H1 (cell line): ENCODE results near the gene ADSS1. TPM values are rescaled to one million over a fixed set of nuclear protein-coding genes. Genes with fewer than 3 reads are reported as not detected.

Experiments used
- CTCF ChIA-PET: fragments of 300-600 bp; sonication (Branson Sonifier 250); formaldehyde crosslinking; loops from one replicate; lab custom pipeline; 2021; ENCODE audit not compliant: partially characterized antibody; lab: Charles Lee
- POLR2A ChIA-PET: fragments of 300-600 bp; sonication (Branson Sonifier 250); formaldehyde crosslinking; loops from one replicate; lab custom pipeline; 2021; ENCODE audit warnings: inconsistent platforms; ENCODE audit not compliant: partially characterized antibody; lab: Charles Lee
- DNase-seq, 2 experiments: peaks; one replicate each; pipeline versions ENCODE4 v3.0.0 to v3.0.0-alpha.2; 2010 to 2022; ENCODE audit warnings: low spot score in 2 of 2, low read depth in 1 of 2, mixed read lengths in 1 of 2
- FAIRE-seq: peaks from 2 replicates; lab custom pipeline; 2011; peaks lifted over from hg19 to GRCh38; lab: Jason Lieb, UNC
- H2AFZ ChIP-seq: 2 replicates; pipeline ENCODE4 v1.8.1; 2012; ENCODE audit warnings: low read length, inconsistent platforms
- H2AK5ac ChIP-seq: 2 replicates; pipeline ENCODE4 v1.6.1; 2013; ENCODE audit warnings: low read depth, low read length
- H2BK120ac ChIP-seq: replicated peaks from 2 replicates; pipeline ENCODE3; 2013; ENCODE audit warnings: low read depth, low read length, inconsistent platforms
- H2BK12ac ChIP-seq: 2 replicates; pipeline ENCODE4 v1.6.1; 2013; ENCODE audit warnings: low read depth, low read length
- H2BK15ac ChIP-seq: 2 replicates; pipeline ENCODE4 v1.6.1; 2013; ENCODE audit warnings: low read length
- H2BK20ac ChIP-seq: 2 replicates; pipeline ENCODE4 v1.6.1; 2013; ENCODE audit warnings: low read length
- H2BK5ac ChIP-seq: 2 replicates; pipeline ENCODE4 v1.6.1; 2013; ENCODE audit warnings: low read depth, low read length
- H3K14ac ChIP-seq: 2 replicates; pipeline ENCODE4 v1.6.1; 2013; ENCODE audit warnings: inconsistent platforms; ENCODE audit not compliant: insufficient read length
- H3K18ac ChIP-seq: 2 replicates; pipeline ENCODE4 v1.6.1; 2013; ENCODE audit warnings: low read length; ENCODE audit errors: extremely low read depth
- H3K23ac ChIP-seq: 2 replicates; pipeline ENCODE4 v1.6.1; 2013; ENCODE audit warnings: inconsistent platforms; ENCODE audit not compliant: insufficient read length
- H3K23me2 ChIP-seq: 2 replicates; pipeline ENCODE4 v1.6.1; 2013; ENCODE audit warnings: low read depth, low read length
- H3K27ac ChIP-seq: 2 replicates; pipeline ENCODE4 v1.6.1; 2011; ENCODE audit warnings: low read depth, low read length, inconsistent platforms
- H3K27me3 ChIP-seq, 4 experiments: replicated peaks in 1 of 4; 1 replicate in 1 of 4; 2 replicates in 3 of 4; pipeline versions ENCODE4 v1.6.1 to v1.8.1; 2011 to 2013; ENCODE audit warnings: low read length in 3 of 4, mild to moderate bottlenecking in 3 of 4, inconsistent platforms in 2 of 4, mixed read lengths in 2 of 4, moderate library complexity in 1 of 4; ENCODE audit not compliant: control insufficient read depth in 3 of 4, insufficient read depth in 3 of 4; ENCODE audit errors: extremely low read depth in 1 of 4
- H3K36me3 ChIP-seq, 4 experiments: 2 replicates each; pipeline versions ENCODE4 v1.6.1 to v1.8.1; 2011 to 2013; ENCODE audit warnings: mild to moderate bottlenecking in 4 of 4, low read length in 3 of 4, moderate library complexity in 2 of 4, control low read depth in 1 of 4, inconsistent platforms in 1 of 4; ENCODE audit not compliant: insufficient read depth in 4 of 4, control insufficient read depth in 2 of 4
- H3K4ac ChIP-seq: replicated peaks from 2 replicates; pipeline ENCODE3; 2013; ENCODE audit warnings: low read length, low read depth, mixed read lengths, inconsistent platforms; ENCODE audit not compliant: insufficient read length
- H3K4me1 ChIP-seq, 4 experiments: replicated peaks in 1 of 4; 1 replicate in 1 of 4; 2 replicates in 3 of 4; pipeline versions ENCODE4 v1.6.1 to v1.8.1; 2011 to 2013; ENCODE audit warnings: low read length in 3 of 4, inconsistent platforms in 2 of 4, mixed read lengths in 1 of 4; ENCODE audit not compliant: insufficient read depth in 4 of 4, control insufficient read depth in 3 of 4
- H3K4me2 ChIP-seq, 2 experiments: 2 replicates each; pipeline versions ENCODE4 v1.6.1 to v1.8.1; 2011 to 2013; ENCODE audit warnings: low read depth in 2 of 2, low read length in 2 of 2, control low read depth in 1 of 2, inconsistent platforms in 1 of 2, mild to moderate bottlenecking in 1 of 2; ENCODE audit not compliant: insufficient read depth in 1 of 2
- H3K4me3 ChIP-seq, 4 experiments: fragments of 200-600, 300-600 bp in 1 of 4; sonication (generic), shearing (Covaris generic), sonication (Bioruptor Twin) in 1 of 4; 2 replicates each; pipeline versions ENCODE4 v1.5.1 to v1.8.1; 2011 to 2016; ENCODE audit warnings: low read length in 4 of 4, low read depth in 3 of 4, control low read depth in 2 of 4, inconsistent platforms in 2 of 4, mild to moderate bottlenecking in 2 of 4, mixed read lengths in 1 of 4, moderate library complexity in 1 of 4; ENCODE audit not compliant: insufficient read depth in 2 of 4; ENCODE audit errors: extremely low read depth in 1 of 4
- H3K56ac ChIP-seq: replicated peaks from 2 replicates; pipeline ENCODE3; 2013; ENCODE audit warnings: low read depth, mild to moderate bottlenecking, mixed read lengths, low read length, inconsistent platforms; ENCODE audit not compliant: insufficient read length
- H3K79me1 ChIP-seq: 2 replicates; pipeline ENCODE4 v1.6.1; 2013; ENCODE audit warnings: low read depth, low read length, control low read depth
- H3K79me2 ChIP-seq, 2 experiments: 2 replicates each; pipeline versions ENCODE4 v1.6.1 to v1.8.1; 2012 to 2013; ENCODE audit warnings: low read length in 2 of 2, mild to moderate bottlenecking in 2 of 2, inconsistent platforms in 1 of 2; ENCODE audit not compliant: insufficient read depth in 2 of 2, control insufficient read depth in 1 of 2
- H3K9ac ChIP-seq, 4 experiments: replicated peaks in 1 of 4; 1 replicate in 1 of 4; 2 replicates in 3 of 4; pipeline versions ENCODE4 v1.6.1 to v1.8.1; 2011 to 2013; ENCODE audit warnings: low read depth in 3 of 4, low read length in 3 of 4, control low read depth in 2 of 4, mild to moderate bottlenecking in 2 of 4, moderate library complexity in 2 of 4, inconsistent platforms in 1 of 4; ENCODE audit errors: extremely low read depth in 1 of 4
- H3K9me3 ChIP-seq, 2 experiments: 2 replicates each; pipeline versions ENCODE4 v1.6.1 to v1.8.1; 2012 to 2013; ENCODE audit warnings: mild to moderate bottlenecking in 2 of 2, moderate library complexity in 2 of 2, control low read depth in 1 of 2, inconsistent platforms in 1 of 2, low read depth in 1 of 2, low read length in 1 of 2, mixed read lengths in 1 of 2; ENCODE audit not compliant: insufficient read depth in 2 of 2
- H4K20me1 ChIP-seq, 2 experiments: replicated peaks in 1 of 2; 2 replicates each; pipeline versions ENCODE3 to v1.8.1; 2011 to 2013; ENCODE audit warnings: inconsistent platforms in 2 of 2, low read length in 2 of 2, mild to moderate bottlenecking in 1 of 2; ENCODE audit not compliant: insufficient read depth in 2 of 2, control insufficient read depth in 1 of 2
- H4K5ac ChIP-seq: 2 replicates; pipeline ENCODE4 v1.6.1; 2013; ENCODE audit warnings: low read length, low read depth, mixed read lengths, inconsistent platforms; ENCODE audit not compliant: insufficient read length
- H4K8ac ChIP-seq: 2 replicates; pipeline ENCODE4 v1.8.0; 2013; ENCODE audit warnings: mild to moderate bottlenecking, moderate library complexity, low read length, inconsistent platforms; ENCODE audit not compliant: insufficient read depth; ENCODE audit errors: extremely low read depth
- H4K91ac ChIP-seq: replicated peaks from 2 replicates; pipeline ENCODE3; 2013; ENCODE audit warnings: low read length, mixed read lengths, inconsistent platforms; ENCODE audit not compliant: insufficient read length
- BRCA1 ChIP-seq: IDR thresholded peaks from 2 replicates; pipeline ENCODE4 v1.6.1; 2012; ENCODE audit warnings: low read depth, low read length, improper control_type of control experiment
- FOSL1 ChIP-seq: IDR thresholded peaks from 2 replicates; pipeline ENCODE4 v1.6.1; 2011; ENCODE audit warnings: mild to moderate bottlenecking, low read depth, low read length, moderate library complexity; ENCODE audit not compliant: insufficient read depth
- GABPA ChIP-seq: IDR thresholded peaks from 2 replicates; pipeline ENCODE4 v1.6.1; 2011; ENCODE audit warnings: mild to moderate bottlenecking, low read length, moderate library complexity, borderline replicate concordance; ENCODE audit not compliant: insufficient read depth
- JUN ChIP-seq: IDR thresholded peaks from 2 replicates; pipeline ENCODE4 v1.6.1; 2011; ENCODE audit warnings: low read depth, mild to moderate bottlenecking, improper control_type of control experiment, low read length
- POLR2A ChIP-seq, 2 experiments: IDR thresholded peaks; 1 replicate in 1 of 2; 2 replicates in 1 of 2; pipeline ENCODE4 v1.6.1; 2011; ENCODE audit warnings: low read depth in 2 of 2, low read length in 2 of 2, mild to moderate bottlenecking in 2 of 2; ENCODE audit errors: control extremely low read depth in 1 of 2
- RFX5 ChIP-seq: IDR thresholded peaks from 2 replicates; pipeline ENCODE4 v1.6.1; 2011; ENCODE audit warnings: low read depth, low read length, improper control_type of control experiment, borderline replicate concordance
- SP1 ChIP-seq: IDR thresholded peaks from 2 replicates; pipeline ENCODE4 v1.6.1; 2011; ENCODE audit warnings: low read depth, low read length
- SP2 ChIP-seq: IDR thresholded peaks from 2 replicates; pipeline ENCODE4 v1.6.1; 2012; ENCODE audit warnings: mild to moderate bottlenecking, low read length, inconsistent platforms
- WGBS, 2 experiments: shearing (Covaris generic) in 1 of 2; methylation state at CpG; one replicate each; pipeline versions ENCODE4 v1.1.6 to v1.1.7; 2013 to 2015; ENCODE audit warnings: low lambda C conversion rate in 2 of 2, mixed read lengths in 2 of 2, inconsistent platforms in 1 of 2, low coverage in 1 of 2, missing lambda C conversion rate in 1 of 2; ENCODE audit not compliant: insufficient replicate concordance in 2 of 2, insufficient coverage in 1 of 2, insufficient read length in 1 of 2; ENCODE audit errors: extremely low coverage in 1 of 2, missing lambda C conversion rate in 1 of 2; 5-methylcytosine and 5-hydroxymethylcytosine counted together
- polyA plus RNA-seq, 7 experiments: library from polyadenylated mRNA; depleted of rRNA in 3 of 7; stranded (reverse) in 5 of 7; unstranded in 2 of 7; fragments of >200 nt in 5 of 7; fragments of 200-250 nt in 2 of 7; gene quantifications; 1 replicate in 5 of 7; 2 replicates in 1 of 7; 4 replicates in 1 of 7; pipeline versions ENCODE4 v1.2.1 to v1.2.3, GENCODE V29; 2011 to 2013; ENCODE audit warnings: missing spikeins in 2 of 7, mixed read lengths in 2 of 7
- total RNA-seq: library from RNA; stranded (reverse); fragmentation: NEBNext Ultra II Directional; extraction: Animal tissue kit (Norgen Biotek cat#: 25700); gene quantifications from 2 replicates; pipeline ENCODE4 v1.2.1, GENCODE V29; 2021
- TF ChIP-seq, protein P1 (sequence below): IDR thresholded peaks from 2 replicates; pipeline ENCODE4 v1.6.1; 2011; ENCODE audit warnings: low read depth, mild to moderate bottlenecking, low read length; ENCODE audit not compliant: insufficient read depth

Gene ADSS1
- total and polyA plus RNA-seq, 2 of the 8 experiments (the other 6 are each of a cell fraction or from before 2014, with no cell fraction given), result 7.1 to 7.9 TPM

DNA sequence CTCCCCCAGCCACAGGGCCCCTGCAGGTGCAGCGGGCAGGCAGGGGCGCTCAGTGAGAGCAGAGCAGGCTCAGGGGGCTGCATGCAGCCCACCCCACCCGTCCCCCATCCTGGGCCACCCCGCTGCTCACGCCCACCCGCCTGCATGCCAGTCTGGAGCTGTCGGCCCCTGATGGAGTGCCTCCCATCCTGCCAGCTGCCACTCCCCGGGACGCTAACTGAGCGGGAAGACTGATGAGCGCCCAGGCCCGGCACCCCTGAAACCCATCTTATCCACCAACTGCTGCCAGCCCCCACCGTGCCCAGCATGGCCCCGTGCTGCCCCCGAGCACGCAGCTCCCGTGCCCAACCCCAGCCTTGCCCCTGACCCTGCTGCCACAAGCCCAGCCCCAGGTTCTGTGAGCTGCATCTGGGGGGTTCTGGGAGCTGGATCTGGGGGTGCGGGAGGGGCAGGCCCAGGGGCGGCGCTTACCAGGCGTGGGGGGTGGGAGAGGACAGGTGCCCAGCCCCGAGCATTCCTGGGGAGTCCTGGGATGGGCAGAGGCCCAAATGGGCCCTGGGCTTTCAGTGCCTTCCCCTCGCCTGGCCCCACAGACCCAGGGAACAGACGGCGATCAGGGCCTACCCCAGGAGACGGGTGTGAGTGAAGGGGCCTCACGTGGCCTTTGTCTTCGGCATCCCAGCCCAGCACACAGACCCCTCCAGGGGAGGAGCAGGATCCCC lies 58.2 kb downstream of the ADSS1 start:
- WGBS, 2 experiments, result 91% methylated on average over 18 of the region's 28 CpGs; no CpG with 5 or more reads in 1 of the 2 experiments
- H4K5ac ChIP-seq, result no peak overlapping the region
- H3K27ac ChIP-seq, result no peak overlapping the region
- no peak overlapping the region for H2BK20ac ChIP-seq
- H3K4ac ChIP-seq, result no peak overlapping the region
- no peak overlapping the region for H2AFZ ChIP-seq
- DNase-seq, result no peak
- H3K27me3 ChIP-seq, result no peaks in the 10 kb centered on the region
- H4K20me1 ChIP-seq, result peaks cover 12 to 13% of the 10 kb centered on the region in 2 experiments
- POLR2A ChIA-PET, result interaction anchor here (1.6 kb wide), 1 partner anchor 12 kb away, joined by 3 read pairs; no protein-coding TSS in a partner anchor
- no peaks in the 10 kb centered on the region for H3K9me3 ChIP-seq
- H3K79me2 ChIP-seq, result no peaks in the 10 kb centered on the region
- no peak overlapping the region for H3K23ac ChIP-seq
- CTCF ChIA-PET, result interaction anchor here (1.0 to 4.9 kb wide), 4 partner anchors 8 to 113 kb away, joined by 4 to 35 read pairs (median 18); no protein-coding TSS in a partner anchor
- H3K4me2 ChIP-seq, result no peak overlapping the region
- H3K18ac ChIP-seq, result no peak overlapping the region
- no peak overlapping the region for H3K56ac ChIP-seq
- no peaks in the 10 kb centered on the region for H3K36me3 ChIP-seq
- H2BK5ac ChIP-seq, result no peak overlapping the region
- H3K4me1 ChIP-seq, result no peaks in the 10 kb centered on the region
- no peaks in the 10 kb centered on the region; the same call in 1 of the 2 replicates for H3K79me1 ChIP-seq
- no peak for TF ChIP-seq BRCA1
- no peak for TF ChIP-seq SP1
- TF ChIP-seq RFX5, result no peak
- no peak for TF ChIP-seq SP2
- TF ChIP-seq GABPA, result no peak
- TF ChIP-seq POLR2A (IDR thresholded peaks at IDR 0.05; ENCODE audit: control extremely low read depth in 1 of 2, low read depth in 2 of 2, low read length in 2 of 2), result no peak
- TF ChIP-seq, protein P1, sequence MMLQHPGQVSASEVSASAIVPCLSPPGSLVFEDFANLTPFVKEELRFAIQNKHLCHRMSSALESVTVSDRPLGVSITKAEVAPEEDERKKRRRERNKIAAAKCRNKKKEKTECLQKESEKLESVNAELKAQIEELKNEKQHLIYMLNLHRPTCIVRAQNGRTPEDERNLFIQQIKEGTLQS, result no peak
- no peak for TF ChIP-seq JUN
- TF ChIP-seq FOSL1, result no peak
- H2BK120ac ChIP-seq, result no peak overlapping the region
- H3K4me3 ChIP-seq, result no peak overlapping the region
- H4K8ac ChIP-seq, result 0 out of 2 replicates have a peak overlapping the region, but pooled peaks have one; percentile 35
- no peak overlapping the region for H3K9ac ChIP-seq
- H2BK15ac ChIP-seq, result no peak overlapping the region
- no peak overlapping the region for H4K91ac ChIP-seq
- H2BK12ac ChIP-seq, result no peak overlapping the region
- no peak overlapping the region for H2AK5ac ChIP-seq
- no peak overlapping the region for H3K14ac ChIP-seq
- no peak for FAIRE-seq
- no peaks in the 10 kb centered on the region for H3K23me2 ChIP-seq
